ENCODE data around the gene NOX3.

DNA sequence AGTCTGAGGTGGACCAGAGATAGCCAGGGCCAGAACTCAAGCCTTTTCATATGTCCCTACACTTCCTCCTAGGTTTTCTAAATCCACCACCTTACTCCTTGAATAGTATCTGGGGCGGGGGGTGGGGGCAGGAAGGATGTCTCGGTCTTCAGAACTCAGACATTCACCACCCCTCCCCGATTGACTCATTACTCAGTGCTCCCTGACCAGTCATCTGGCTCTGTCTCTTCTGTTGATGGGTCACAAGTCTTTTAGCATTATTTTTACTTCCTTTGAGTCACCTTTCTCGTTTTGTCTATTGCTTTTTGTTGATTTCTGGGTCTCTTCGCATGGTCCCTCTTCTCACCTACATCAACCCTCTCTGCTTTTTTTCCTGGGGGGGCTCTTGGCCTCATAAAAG lies 23.3 kb downstream of the NOX3 start:
- TF ChIP-seq CTCF (IDR thresholded peaks at IDR 0.05; ENCODE audit: low read length), result no peak
- no peak for TF ChIP-seq EZH2phosphoT487 (IDR thresholded peaks at IDR 0.05; ENCODE audit: low read length)
- no peak for TF ChIP-seq EZH2 (optimal IDR thresholded peaks at IDR 0.05; ENCODE audit: low read depth, low read length)

Data from MM.1S (cell line).